ENCODE data around the gene SLC25A1.

- TF ChIP-seq, protein P1, sequence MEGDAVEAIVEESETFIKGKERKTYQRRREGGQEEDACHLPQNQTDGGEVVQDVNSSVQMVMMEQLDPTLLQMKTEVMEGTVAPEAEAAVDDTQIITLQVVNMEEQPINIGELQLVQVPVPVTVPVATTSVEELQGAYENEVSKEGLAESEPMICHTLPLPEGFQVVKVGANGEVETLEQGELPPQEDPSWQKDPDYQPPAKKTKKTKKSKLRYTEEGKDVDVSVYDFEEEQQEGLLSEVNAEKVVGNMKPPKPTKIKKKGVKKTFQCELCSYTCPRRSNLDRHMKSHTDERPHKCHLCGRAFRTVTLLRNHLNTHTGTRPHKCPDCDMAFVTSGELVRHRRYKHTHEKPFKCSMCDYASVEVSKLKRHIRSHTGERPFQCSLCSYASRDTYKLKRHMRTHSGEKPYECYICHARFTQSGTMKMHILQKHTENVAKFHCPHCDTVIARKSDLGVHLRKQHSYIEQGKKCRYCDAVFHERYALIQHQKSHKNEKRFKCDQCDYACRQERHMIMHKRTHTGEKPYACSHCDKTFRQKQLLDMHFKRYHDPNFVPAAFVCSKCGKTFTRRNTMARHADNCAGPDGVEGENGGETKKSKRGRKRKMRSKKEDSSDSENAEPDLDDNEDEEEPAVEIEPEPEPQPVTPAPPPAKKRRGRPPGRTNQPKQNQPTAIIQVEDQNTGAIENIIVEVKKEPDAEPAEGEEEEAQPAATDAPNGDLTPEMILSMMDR (conservative IDR thresholded peaks at IDR 0.05; ENCODE audit: low read depth in 2 of 2) = no peak
- TF ChIP-seq REST (IDR thresholded peaks at IDR 0.05; ENCODE audit: unreplicated experiment) (no peak), EZH2 (IDR thresholded peaks at IDR 0.05; ENCODE audit: low read depth, unreplicated experiment) (no peak), EZH2phosphoT487 (IDR thresholded peaks at IDR 0.05; ENCODE audit: unreplicated experiment) (no peak), ZNF331 (CRISPR knock-in tag; IDR thresholded peaks at IDR 0.05; ENCODE audit: low read depth) (no peak), POLR2AphosphoS5 (IDR thresholded peaks at IDR 0.05; ENCODE audit: low read depth) (no peak), ZNF114 (CRISPR knock-in tag; IDR thresholded peaks at IDR 0.05) (no peak), CREB1 (CRISPR knock-in tag; IDR thresholded peaks at IDR 0.05; ENCODE audit: low read depth) (no peak), JUNB (IDR thresholded peaks at IDR 0.05; ENCODE audit: unreplicated experiment) (no peak)
- TF ChIP-seq, protein P2, sequence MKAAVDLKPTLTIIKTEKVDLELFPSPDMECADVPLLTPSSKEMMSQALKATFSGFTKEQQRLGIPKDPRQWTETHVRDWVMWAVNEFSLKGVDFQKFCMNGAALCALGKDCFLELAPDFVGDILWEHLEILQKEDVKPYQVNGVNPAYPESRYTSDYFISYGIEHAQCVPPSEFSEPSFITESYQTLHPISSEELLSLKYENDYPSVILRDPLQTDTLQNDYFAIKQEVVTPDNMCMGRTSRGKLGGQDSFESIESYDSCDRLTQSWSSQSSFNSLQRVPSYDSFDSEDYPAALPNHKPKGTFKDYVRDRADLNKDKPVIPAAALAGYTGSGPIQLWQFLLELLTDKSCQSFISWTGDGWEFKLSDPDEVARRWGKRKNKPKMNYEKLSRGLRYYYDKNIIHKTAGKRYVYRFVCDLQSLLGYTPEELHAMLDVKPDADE (IDR thresholded peaks at IDR 0.05) = no peak
Measured at GRCh38 chr22:19212302-19212870, 33.9 kb upstream of the SLC25A1 start.

All from GM23338 (cell line).